Measurements from ENCODE around the gene SH2D2A. TPM values are rescaled to one million over a fixed set of nuclear protein-coding genes. Genes with fewer than 3 reads are reported as not detected.

The SH2D2A gene
- total RNA-seq, 1 experiment from 2014 or later, result 4.0 TPM

GRCh38 chr1:156834322-156834721, 17.7 kb upstream of the SH2D2A start:
- ChIA-PET POLR2A (ENCODE audit: unreplicated experiment) (no interaction called here), CTCF (no interaction called here)
- Histone ChIP-seq H3F3A (ENCODE audit: insufficient read depth, low read depth) (no peaks in the 10 kb centered on the region), H4K20me1 (ENCODE audit: insufficient read depth) (no peaks in the 10 kb centered on the region), H3K4me3 (no peak overlapping the region), H3K27ac (no peak overlapping the region), H3K9me2 (ENCODE audit: insufficient read depth) (no peaks in the 10 kb centered on the region), H3K36me3 (ENCODE audit: low read depth) (no peaks in the 10 kb centered on the region), H3K4me1 (replicated peaks; ENCODE audit: insufficient read depth) (no peaks in the 10 kb centered on the region), H2AFZ (no peak overlapping the region), H3K9me3 (ENCODE audit: insufficient read depth, low read depth) (no peaks in the 10 kb centered on the region), H3K4me2 (no peak overlapping the region), H3K27me3 (ENCODE audit: insufficient read depth, low read depth) (peaks cover 29% of the 10 kb centered on the region; the same call in 1 of the 2 replicates), H3K79me2 (ENCODE audit: low read depth) (no peaks in the 10 kb centered on the region)
- BruUV-seq (replicated peaks), result no TSS peak
- intact Hi-C loops (cut with micrococcal nuclease; ENCODE audit: unreplicated experiment), result no loop called here
- TF ChIP-seq CTCF (conservative IDR thresholded peaks at IDR 0.05) (no peak), EZH2 (IDR thresholded peaks at IDR 0.05; ENCODE audit: low read depth) (no peak)
- DNase-seq, result no peak

GRCh38 chr1:156833603-156834002, 17.0 kb upstream of the SH2D2A start:
- no peak for DNase-seq
- no peaks in the 10 kb centered on the region for H4K20me1 ChIP-seq (ENCODE audit: insufficient read depth)
- no peaks in the 10 kb centered on the region for H3K36me3 ChIP-seq (ENCODE audit: low read depth)
- no peak overlapping the region for H3K4me2 ChIP-seq
- TF ChIP-seq EZH2 (IDR thresholded peaks at IDR 0.05; ENCODE audit: low read depth) (no peak), CTCF (conservative IDR thresholded peaks at IDR 0.05) (no peak)
- H3K27ac ChIP-seq, result no peak overlapping the region
- peaks cover 29% of the 10 kb centered on the region; the same call in 1 of the 2 replicates for H3K27me3 ChIP-seq (ENCODE audit: insufficient read depth, low read depth)
- BruUV-seq (replicated peaks), result no TSS peak
- ChIA-PET POLR2A (ENCODE audit: unreplicated experiment) (no interaction called here), CTCF (no interaction called here)
- no peak overlapping the region for H2AFZ ChIP-seq
- intact Hi-C loops (cut with micrococcal nuclease; ENCODE audit: unreplicated experiment), result no loop called here
- H3K9me2 ChIP-seq (ENCODE audit: insufficient read depth), result no peaks in the 10 kb centered on the region
- no peak overlapping the region for H3K4me3 ChIP-seq
- H3K9me3 ChIP-seq (ENCODE audit: insufficient read depth, low read depth), result no peaks in the 10 kb centered on the region
- H3K79me2 ChIP-seq (ENCODE audit: low read depth), result no peaks in the 10 kb centered on the region
- no peaks in the 10 kb centered on the region for H3K4me1 ChIP-seq (replicated peaks; ENCODE audit: insufficient read depth)
- no peaks in the 10 kb centered on the region for H3F3A ChIP-seq (ENCODE audit: insufficient read depth, low read depth)

- H3K4me1 ChIP-seq (replicated peaks; ENCODE audit: insufficient read depth), result no peaks in the 10 kb centered on the region
- peaks cover 26% of the 10 kb centered on the region; the same call in 1 of the 2 replicates for H3K27me3 ChIP-seq (ENCODE audit: insufficient read depth, low read depth)
- no peaks in the 10 kb centered on the region for H3F3A ChIP-seq (ENCODE audit: insufficient read depth, low read depth)
- H3K9me3 ChIP-seq (ENCODE audit: insufficient read depth, low read depth), result no peaks in the 10 kb centered on the region
- H3K79me2 ChIP-seq (ENCODE audit: low read depth), result no peaks in the 10 kb centered on the region
- TF ChIP-seq EZH2 (IDR thresholded peaks at IDR 0.05; ENCODE audit: low read depth) (no peak), CTCF (conservative IDR thresholded peaks at IDR 0.05) (no peak)
- intact Hi-C loops (cut with micrococcal nuclease; ENCODE audit: unreplicated experiment), result no loop called here
- ChIA-PET CTCF (no interaction called here), POLR2A (ENCODE audit: unreplicated experiment) (no interaction called here)
- no peaks in the 10 kb centered on the region for H4K20me1 ChIP-seq (ENCODE audit: insufficient read depth)
- no peaks in the 10 kb centered on the region for H3K36me3 ChIP-seq (ENCODE audit: low read depth)
- no peak for DNase-seq
- no TSS peak for BruUV-seq (replicated peaks)
- no peak overlapping the region for H2AFZ ChIP-seq
- no peak overlapping the region for H3K27ac ChIP-seq
- H3K4me2 ChIP-seq, result no peak overlapping the region
- no peaks in the 10 kb centered on the region for H3K9me2 ChIP-seq (ENCODE audit: insufficient read depth)
- no peak overlapping the region for H3K4me3 ChIP-seq
Observed at GRCh38 chr1:156832434-156832833, 15.8 kb upstream of the SH2D2A start.

All from PC-9 (cell line).